ENCODE results near the gene CGB2.
"Not testable (repeated sequence)": the region's sequence is repeated elsewhere in the genome, so short reads cannot be mapped to it uniquely, and the experiment has no call there.

Gene CGB2

DNA sequence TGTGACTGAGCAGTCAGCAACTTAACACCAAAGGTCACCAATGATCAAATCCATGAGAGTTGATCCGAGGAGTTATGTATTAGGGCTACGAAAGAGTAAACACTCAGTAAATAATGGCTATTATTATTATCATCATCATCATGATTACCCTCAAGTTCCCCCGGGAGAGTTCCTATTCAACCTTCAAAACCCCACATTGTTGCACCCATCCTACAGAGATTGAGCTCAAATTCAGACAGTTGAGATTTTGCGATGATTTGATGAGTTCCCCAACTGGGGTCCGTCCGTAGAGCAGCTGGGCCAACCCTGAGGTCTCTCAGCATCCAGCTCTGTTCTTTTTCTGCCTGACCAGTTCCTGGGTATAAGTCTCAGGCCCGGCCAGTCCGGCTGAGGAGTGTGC, 6.4 kb downstream of the CGB2 start:
- DNase-seq (ENCODE audit: low read depth in 2 of 2): not testable (repeated sequence)

DNA sequence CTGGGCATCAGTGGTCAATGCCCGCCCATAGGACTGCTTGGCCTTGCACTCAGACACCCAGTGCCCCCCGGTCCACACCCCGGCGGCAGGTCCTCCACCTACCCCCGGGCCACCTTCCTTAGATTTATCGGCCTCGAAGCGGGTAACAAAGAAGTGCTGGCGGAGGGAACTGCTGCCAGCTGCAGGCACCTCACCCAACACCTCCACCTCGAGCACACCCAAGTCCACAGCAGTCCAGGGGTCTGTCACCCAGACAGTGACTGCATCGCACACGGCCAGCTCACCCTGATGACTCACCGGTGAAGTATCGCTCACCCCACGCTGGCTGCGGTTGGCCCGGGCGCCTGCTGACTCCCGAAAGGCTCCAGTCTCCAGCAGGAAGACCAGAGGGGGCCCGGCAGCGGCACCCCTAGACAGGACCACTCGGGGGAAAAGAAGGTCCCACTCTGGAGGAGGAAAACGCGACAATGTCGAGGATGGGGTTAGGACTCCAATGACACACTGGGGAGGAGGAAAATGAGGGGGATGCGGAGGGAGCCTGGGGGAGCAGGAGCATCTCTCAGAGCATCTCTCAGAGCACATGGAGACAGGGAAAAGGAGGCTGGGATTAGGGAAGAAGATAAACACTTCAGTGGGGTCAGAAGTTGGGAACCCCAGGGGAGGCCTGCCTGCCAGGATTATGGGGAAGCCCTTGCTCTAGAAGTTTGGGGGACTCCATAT, 7.0 kb downstream of the CGB2 start:
- DNase-seq (ENCODE audit: low read depth in 2 of 2): not testable (repeated sequence)

DNA sequence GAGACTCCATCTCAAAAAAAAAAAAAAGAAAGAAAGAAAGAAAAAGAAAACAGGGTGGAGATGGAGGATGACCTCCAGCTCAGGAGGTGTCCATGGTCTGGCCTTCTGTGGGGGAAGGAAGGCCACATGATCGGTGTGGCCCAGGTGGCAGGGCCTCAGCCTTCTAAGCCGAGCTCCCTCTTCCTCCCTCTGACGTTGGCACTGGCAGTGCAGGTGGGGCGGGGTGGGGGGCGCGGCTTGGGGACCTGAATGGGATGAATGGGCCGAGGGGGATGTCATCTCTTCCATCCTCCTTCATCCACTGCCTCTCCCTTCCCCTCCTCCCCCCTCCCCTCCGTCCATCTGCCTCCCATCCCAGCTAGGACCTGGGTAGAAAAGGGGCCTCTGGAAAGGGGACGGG, 8.0 kb downstream of the CGB2 start:
- DNase-seq (ENCODE audit: low read depth in 2 of 2): not testable (repeated sequence)

DNA sequence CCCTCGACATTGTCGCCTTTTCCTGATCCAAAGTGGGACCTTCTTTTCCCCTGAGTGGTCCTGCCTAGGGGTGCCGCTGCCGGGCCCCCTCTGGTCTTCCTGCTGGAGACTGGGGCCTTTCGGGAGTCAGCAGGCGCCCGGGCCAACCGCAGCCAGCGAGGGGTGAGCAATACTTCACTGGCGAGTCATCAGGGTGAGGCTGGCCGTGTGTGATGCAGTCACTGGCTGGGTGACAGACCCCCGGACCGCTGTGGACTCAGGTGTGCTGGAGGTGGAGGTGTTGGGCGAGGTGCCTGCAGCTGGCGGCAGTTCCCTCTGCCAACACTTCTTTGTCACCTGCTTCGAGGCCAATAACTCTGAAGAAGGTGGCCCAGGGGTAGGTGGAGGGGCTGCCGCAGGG, 10.5 kb downstream of the CGB2 start:
- DNase-seq (ENCODE audit: low read depth in 2 of 2): no peak

DNA sequence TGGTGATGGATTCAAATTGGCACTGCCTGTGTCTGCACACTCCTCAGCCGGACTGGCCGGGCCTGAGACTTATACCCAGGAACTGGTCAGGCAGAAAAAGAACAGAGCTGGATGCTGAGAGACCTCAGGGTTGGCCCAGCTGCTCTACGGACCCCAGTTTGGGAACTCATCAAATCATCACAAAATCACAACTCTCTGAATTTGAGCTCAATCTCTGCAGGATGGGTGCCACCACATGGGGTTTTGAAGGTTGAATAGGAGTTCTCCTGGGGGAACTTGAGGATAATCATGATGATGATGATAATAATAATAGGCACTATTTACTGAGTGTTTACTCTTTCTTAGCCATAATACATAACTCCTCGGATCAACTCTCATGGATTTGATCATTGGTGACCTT, 11.0 kb downstream of the CGB2 start:
- not testable (repeated sequence) for DNase-seq (ENCODE audit: low read depth in 2 of 2)

DNA sequence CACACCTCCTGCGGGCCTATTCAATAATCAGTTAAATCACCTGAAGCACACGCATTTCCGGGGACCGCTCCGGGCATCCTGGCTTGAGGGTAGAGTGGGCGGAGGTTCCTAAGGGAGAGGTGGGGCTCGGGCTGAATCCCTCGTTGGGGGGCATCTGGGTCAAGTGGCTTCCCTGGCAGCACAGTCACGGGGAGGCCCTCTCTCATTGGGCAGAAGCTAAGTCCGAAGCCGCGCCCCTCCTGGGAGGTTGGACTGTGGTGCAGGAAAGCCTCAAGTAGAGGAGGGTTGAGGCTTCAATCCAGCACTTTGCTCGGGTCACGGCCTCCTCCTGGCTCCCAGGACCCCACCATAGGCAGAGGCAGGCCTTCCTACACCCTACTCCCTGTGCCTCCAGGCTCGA, 11.9 kb downstream of the CGB2 start, which contains the start of gene CGB5:
Gene CGB5, plus strand, starts transcription at position 301 of the 400 bp plus-strand sequence. CDS start 362 bp downstream, outside the sequence.
- not testable (repeated sequence) for DNase-seq (ENCODE audit: low read depth in 2 of 2)

DNA sequence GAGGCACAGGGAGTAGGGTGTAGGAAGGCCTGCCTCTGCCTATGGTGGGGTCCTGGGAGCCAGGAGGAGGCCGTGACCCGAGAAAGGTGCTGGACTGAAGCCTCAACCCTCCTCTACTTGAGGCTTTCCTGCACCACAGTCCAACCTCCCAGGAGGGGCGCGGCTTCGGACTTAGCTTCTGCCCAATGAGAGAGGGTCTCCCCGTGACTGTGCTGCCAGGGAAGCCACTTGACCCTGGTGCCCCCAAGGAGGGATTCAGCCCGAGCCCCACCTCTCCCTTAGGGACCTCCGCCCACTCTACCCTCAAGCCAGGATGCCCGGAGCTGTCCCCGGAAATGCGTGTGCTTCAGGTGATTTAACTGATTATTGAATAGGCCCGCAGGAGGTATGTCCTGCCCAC, 17.3 kb downstream of the CGB2 start, which contains the start of gene CGB8:
Gene CGB8, minus strand, starts transcription at position 101 of the 400 bp plus-strand sequence. CDS start 372 bp downstream, outside the sequence.
- DNase-seq (ENCODE audit: low read depth in 2 of 2): not testable (repeated sequence)

DNA sequence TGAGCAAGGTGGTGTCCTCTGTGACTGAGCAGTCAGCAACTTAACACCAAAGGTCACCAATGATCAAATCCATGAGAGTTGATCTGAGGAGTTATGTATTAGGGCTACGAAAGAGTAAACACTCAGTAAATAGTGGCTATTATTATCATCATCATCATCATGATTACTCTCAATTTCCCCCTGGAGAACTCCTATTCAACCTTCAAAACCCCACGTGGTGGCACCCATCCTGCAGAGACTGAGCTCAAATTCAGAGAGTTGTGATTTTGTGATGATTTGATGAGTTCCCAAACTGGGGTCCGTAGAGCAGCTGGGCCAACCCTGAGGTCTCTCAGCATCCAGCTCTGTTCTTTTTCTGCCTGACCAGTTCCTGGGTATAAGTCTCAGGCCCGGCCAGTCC, 18.1 kb downstream of the CGB2 start:
- DNase-seq (ENCODE audit: low read depth in 2 of 2): not testable (repeated sequence)

DNA sequence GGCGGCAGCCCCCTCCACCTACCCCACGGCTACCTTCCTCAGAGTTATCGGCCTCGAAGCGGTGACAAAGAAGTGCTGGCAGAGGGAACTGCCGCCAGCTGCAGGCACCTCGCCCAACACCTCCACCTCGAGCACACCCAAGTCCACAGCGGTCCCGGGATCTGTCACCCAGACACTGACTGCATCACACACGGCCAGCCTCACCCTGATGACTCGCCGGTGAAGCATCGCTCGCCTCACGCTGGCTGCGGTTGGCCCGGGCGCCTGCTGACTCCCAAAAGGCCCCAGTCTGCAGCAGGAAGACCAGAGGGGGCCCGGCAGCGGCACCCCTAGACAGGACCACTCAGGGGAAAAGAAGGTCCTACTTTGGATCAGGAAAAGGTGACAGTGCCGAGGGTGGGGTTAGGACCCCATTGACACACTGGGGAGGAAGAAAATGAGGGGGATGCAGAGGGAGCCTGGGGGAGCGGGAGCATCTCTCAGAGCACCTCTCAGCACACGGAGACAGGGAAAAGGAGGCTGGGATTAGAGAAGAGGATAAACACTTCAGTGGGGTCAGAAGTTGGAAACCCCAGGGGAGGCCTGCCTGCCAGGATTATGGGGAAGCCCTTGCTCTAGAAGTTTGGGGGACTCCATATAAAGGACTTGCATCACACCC, 18.8 kb downstream of the CGB2 start:
- DNase-seq (ENCODE audit: low read depth in 2 of 2): not testable (repeated sequence)

DNA sequence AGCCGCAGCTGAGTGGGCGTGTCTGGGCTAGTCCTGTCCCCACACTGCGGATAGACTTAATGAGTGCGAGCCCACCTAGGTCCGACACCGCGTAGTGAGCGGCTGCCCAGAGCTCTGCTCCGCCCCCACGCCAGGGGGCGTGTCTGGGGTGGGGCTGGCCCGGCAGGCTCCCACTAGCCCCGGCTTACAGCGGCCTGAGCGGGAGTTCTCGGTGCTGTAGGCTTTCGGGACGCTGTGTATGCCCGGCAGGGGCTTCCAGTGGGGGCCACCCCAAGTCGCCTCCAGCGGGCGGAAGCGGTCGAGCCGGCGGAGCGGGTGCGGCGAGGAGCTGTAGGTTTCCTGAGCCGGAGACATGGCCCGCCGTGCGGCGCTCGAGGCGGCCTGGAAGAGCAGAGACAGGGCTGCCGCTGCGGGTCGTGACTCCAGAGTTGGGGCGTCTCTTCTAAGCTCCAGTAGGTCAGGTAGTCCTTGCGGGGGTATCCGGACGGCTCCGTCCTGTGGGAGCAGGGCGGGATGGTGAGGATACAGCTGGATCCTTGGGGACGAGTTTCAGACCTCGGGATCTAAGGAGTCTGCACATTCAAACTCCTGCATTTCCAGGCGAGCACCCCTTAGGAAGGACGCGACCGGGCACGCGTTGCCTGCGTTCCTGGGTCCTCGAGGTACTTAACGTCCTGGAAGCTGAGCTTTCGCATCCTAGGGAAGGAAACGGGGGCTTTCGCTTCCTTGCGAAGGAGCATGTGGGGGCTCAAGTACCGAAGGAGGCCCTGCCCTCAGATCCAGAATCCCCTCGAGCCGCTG, 24.6 kb downstream of the CGB2 start:
- DNase-seq (ENCODE audit: low read depth in 2 of 2): no peak

DNA sequence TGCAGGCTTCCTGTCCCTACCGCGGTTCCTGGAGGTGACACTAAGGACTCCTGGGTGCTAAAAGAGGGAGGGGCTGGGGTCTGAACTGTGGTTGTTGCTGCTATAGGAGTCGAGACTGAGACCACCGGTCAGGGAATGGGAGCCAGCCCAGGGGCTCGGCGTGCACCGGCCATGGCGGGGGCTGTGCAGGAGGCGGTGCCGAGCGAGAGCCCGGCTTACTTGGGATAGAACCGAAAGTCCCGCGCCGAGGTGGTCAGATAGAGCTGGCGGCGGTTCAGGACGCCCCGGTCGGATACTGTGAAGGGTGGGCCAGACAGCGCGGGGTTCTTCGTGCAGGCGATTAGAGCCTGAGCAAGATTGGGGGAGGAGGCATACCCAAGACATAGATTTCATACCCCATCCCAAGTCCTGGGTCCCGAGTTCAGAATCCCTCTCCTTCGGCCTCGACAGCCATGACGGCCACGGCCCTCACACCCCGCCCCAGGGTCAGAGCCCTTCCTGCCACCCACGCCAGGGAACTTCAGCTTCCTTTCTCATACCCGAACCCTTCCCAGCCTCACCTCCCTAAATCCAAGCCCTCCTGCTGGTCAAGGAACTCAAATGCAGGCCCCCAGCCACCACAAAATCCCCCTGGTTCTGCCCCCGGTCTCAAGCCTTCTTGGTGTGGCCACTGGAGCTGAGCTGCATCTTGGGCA, 25.4 kb downstream of the CGB2 start:
- not testable (repeated sequence) for DNase-seq (ENCODE audit: low read depth in 2 of 2)

DNA sequence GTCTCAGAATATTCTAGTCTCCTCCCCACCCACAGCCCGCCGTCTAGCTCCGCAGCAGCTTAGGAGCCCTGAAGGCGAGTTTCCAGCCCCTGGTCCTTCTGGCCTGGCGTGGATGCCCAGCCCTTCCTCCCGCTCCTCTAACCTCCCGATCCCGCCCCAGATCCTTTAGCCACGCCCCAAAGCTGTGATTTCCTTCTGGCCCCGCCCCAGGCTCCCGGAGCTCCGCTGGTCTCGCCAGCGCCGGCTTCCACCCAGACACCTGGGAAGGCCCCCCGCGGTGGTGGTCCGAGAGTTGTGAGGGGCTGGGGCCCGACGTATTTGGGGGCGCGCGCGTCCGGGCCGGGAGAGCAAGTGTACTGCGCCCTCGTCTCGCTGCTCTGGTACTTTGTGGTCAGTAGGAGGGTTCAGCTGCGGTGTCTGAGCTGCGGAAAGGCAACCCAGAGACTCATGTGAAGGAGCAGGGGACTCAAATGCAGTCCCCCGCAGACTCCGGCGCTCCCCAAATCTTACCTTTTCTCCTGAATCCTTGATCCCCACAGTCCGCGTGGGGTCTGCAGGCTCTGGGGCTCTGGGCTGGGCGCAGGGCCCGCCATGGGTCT, 26.0 kb downstream of the CGB2 start, which contains the start of gene CGB7:
Gene CGB7, minus strand, starts transcription at position 114 of the 599 bp plus-strand sequence. CDS start 2,374 bp downstream, outside the sequence.
- no peak for DNase-seq (ENCODE audit: low read depth in 2 of 2)

DNA sequence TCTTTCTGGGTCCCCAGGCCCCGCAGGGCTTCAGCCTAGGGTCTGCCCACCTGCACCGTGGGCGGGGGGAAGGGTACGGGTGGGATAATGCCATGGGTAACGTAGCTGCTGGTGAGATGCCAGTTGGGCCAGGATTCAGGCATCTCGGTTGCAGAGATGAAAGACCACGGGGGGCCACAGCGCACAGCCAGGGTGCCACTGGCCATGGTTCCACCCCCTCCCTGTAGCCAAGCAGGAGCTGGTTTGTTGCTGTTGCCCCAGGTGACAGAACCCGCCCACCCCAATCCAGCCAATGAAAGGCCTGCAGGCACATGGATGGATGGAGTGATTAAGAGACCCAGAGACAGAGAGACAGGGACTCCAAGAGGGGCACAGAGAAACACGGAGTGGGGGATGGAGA, 26.9 kb downstream of the CGB2 start:
- DNase-seq (ENCODE audit: low read depth in 2 of 2): no peak

DNA sequence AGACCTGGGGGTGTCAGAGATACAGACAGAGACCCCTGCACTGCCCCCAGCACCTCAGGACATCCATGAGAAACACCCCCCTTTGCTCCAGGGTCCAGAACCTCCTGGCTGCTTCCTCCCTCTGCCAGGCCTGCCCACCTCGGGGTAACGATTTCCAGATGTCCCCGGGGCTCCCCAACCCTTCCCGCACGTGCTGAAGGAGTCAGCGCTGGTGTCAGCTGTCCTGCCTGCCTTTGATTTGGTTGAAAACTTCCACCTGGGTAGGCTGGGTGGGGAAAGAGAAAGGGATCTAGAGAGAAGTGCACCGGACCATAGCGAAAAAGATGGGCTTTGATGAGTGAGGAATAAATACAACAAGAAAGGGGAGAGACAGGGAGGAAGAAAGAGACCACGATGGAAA, 27.4 kb downstream of the CGB2 start:
- no peak for DNase-seq (ENCODE audit: low read depth in 2 of 2)

DNA sequence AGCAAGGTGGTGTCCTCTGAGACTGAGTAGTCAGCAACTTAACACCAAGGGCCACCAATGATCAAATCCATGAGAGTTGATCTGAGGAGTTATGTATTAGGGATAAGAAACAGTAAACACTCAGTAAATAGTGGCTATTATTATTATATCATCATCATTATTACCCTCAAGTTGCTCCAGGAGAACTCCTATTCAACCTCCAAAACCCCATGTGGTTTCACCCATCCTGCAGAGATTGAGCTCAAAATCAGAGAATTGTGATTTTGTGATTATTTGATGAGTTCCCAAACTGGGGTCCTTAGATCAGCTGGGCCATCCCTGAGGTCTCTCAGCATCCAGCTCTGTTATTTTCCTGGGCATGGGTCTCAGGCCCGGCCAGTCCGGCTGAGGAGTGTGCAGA, 29.3 kb downstream of the CGB2 start:
- no peak for DNase-seq (ENCODE audit: low read depth in 2 of 2)

DNA sequence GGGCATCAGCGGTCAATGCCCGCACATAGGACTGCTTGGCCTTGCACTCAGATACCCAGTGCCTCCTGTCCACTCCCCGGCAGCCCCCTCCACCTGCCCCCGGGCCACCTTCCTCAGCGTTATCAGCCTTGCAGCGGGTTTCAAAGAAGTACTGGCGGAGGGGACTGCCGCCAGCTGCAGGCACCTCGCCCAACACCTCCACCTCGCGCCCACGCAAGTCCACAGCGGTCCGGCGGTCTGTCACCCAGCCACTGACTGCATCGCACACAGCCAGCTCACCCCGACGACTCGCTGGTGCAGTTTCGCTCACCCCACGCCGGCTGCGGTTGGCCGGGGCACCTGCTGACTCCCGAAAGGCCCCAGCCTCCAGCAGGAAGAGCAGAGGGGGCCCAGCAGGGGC, 29.8 kb downstream of the CGB2 start:
- DNase-seq (ENCODE audit: low read depth in 2 of 2): no peak

DNA sequence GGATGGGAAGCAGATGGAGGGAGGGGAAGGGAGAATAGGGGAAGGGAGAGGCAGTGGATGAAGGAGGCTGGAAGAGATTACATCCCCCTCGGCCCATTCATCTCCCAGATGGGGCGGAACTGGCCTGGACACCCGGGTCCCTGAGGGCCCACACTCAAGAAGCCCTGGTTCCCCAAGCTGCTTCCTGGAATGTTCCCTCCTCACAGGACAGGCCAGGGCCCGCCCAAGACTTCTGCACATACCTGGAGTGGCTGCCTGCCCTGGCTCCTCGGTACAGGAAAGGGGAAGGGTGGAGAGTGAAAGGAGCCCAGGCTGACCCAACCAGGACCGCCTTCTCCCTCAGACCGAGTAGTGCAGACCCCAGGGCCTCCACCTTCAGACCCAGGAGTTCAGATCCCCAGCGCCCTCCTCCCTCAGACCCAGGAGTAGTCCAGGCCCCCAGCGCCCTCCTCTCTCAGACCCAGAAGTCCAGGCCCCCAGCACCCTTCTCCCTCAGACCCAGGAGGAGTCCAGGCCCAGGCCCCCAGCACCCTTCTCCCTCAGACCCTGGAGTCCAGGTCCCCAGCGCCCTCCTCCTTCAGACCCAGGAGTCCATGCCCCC, 32.4 kb downstream of the CGB2 start:
- no peak for DNase-seq (ENCODE audit: low read depth in 2 of 2)

DNA sequence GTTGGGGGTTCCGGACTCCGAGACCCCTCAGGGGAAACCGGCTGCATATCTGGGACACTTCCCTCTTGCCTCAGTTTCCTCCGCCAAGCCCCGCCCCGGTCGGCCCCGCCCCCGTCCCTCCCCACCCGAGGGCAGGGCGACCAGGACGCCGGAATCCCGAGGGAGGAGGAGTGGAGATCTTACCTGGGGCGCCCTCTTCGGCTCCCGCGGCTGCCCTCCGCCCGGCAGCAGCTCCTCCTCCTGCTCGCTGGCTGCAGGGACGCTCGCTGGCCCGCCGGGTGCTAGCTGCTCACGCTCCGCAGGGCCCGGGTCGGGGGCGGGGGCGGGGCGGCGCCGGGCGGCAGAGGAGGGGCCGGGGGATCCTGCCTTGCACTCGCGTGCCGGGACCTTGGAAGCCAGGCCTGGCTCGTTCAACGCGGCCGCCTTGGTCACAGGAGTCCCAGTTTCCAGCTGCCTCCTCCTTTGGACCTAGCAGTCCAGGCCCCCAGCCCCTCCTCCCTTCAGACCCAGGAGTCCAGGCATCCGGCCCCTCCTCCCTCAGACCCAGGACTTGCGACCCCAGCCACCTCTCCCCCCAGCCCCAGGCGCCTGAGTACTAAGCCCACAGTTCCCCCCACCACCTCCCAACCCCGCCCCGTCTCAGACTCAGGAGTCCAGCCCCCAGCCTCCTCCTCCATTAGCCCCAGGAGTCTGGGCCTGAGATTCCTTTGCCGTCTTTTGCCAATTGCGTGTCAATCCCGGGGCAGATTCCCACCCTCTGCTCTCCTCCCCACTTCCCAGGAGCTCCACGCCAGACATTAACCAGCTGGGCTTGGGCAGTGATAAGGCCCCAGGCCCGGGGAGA, 33.3 kb downstream of the CGB2 start, which contains the start of gene NTF4:
Gene NTF4, minus strand, starts transcription at position 51 of the 844 bp plus-strand sequence. CDS start 2,821 bp downstream, outside the sequence.
- DNase-seq (ENCODE audit: low read depth in 2 of 2): no peak

DNA sequence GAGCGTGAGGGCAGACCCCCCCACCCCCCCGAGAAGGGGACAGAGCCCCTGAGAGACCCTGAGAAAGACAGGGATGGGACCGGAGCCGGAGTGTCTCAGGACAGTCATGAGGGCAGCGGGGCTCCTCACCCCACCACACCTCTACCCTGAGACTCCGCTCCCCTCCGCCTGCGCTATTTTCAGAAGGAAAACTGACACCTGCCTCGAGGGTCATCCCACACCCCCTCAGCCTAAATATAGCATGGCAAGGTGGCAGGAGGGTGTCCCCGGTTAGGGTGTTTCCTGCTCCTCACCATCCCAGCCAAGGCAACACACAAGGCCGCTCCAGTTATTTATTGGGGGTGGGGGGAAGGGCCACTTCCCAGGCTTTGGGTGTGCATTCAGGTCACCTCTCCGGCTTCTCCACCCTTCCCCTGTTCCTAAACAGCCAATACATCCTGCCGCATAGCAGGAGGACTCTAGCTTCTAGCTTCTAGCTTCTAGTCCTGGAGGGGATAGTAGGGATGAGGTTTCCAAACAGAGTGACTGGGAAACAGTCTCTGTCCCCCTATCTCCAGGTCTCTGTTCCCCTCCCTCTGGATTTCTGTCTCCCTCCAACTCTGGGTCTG, 34.3 kb downstream of the CGB2 start:
- no peak for DNase-seq (ENCODE audit: low read depth in 2 of 2)
